Measurements from ENCODE around the gene GBA2. TPM values are rescaled to one million over a fixed set of nuclear protein-coding genes. Genes with fewer than 3 reads are reported as not detected.

GBA2 gene
- total RNA-seq, 1 donor from 2014 or later = 80.2 TPM

DNA sequence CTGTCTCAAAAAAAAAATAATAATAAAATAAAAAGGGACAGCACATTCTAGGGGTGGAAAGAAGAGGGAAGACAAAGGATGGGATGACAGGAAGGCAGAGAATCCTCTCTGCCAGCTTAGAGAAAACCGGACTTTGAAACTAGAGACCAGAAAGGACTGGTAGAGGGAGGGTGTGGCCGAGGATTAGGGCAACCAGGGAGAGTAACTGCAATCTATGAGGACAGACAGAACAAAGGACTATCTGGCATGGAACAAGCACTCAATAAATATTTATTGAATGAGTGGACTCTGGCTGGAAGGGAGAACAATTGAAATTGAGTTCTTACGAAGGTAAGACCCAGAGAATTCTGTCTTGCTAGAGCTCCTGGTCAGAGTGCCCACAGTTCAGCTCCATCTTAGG, 2.4 kb downstream of the GBA2 start:
- ATAC-seq (no peak), DNase-seq (ENCODE audit: missing footprints) (no peak)
- intact Hi-C loops (cut with DNase I) = no loop called here

DNA sequence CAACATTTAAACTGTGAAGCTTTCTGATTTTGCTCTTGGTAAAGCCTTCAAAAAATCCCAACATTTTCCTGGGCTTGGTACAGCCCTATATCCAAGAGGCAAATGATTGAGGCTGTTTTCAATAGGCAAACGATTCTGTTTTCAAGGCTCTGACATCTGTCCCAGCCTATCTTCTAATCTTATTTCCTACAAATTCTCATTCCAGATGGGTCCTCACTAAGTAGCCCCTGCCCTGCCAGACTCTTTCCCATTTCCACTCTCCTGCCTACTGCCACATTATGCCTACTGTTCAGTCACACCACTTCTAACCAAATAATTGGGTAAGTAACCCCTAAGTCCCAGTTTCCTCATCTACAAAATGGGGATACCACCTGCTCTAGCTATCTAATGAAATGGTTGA, 3.5 kb downstream of the GBA2 start:
- intact Hi-C loops (cut with DNase I) = no loop called here
- DNase-seq (ENCODE audit: missing footprints) = no peak
- no peak for ATAC-seq

DNA sequence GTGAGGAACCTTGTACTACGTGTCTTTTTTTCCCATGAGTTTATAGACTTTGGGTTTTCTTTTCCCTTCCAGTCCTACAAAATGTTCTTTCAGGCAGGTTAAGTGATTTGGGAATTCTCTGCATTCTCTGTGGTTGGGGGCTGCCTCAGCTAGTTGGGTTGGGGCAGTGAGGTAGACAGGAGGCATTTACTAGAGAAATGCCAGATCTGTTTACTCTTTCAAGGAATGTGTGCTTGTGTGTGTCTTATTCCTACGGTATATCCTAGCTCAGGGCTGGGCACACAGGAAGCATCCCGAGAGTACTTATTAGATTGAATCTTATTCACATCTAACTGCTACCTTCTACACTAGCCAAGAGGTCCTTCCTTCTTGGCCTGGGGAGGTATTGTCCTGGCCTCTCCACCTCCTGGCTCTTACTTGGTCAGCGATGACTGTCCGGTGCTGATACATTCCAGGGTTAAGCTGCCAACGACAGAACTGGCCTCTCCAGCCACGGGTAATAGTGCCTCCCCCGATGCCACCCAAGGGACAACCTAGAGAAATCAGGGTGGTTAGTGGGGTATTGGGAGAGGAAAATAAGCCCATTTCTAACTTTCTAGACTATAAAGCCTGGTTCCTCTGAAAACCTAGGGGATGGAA, 5.0 kb downstream of the GBA2 start:
- intact Hi-C loops (cut with DNase I) = no loop called here
- ATAC-seq (no peak), DNase-seq (ENCODE audit: missing footprints) (no peak)

DNA sequence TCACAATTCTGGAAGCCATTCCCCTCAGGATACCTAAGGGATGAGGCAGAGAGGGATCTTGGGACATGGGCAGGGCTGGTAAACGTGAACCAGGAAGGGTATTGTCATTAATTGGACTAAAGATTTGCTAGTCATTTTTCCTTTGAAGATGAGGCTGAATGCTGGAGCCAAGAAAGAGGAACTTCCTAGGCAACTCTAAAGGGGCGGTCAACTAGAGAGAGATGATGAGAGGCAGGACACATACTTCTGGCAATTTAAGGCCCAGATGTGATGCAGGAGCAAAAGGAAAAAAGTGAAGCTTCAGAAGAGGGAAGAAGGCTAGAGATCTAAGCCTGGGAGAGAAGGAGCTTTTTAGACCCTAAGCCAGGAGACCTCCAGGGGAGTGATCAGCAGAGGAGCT, 5.6 kb downstream of the GBA2 start:
- DNase-seq (ENCODE audit: missing footprints) = no peak
- ATAC-seq = no peak
- intact Hi-C loops (cut with DNase I) = no loop called here

DNA sequence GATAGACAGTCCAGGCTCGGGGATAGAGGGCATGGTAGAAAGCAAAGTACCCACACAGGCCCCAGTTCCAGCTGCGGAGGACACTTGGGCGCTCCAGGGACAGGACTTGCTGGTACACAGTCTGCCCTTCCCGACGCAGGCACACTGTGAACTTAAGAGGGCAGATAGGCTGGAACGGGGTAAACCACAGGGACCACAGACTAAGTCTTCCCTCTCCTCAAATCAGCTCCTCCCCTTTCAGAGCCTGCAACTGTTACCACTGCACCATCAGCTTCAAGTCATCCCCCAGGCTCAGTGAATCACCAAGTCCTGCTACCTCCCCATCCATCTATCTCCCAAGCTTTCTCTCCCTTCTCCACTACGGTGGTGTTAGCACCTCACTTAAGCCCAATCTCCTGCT, 7.3 kb downstream of the GBA2 start:
- ATAC-seq (no peak), DNase-seq (ENCODE audit: missing footprints) (no peak)
- intact Hi-C loops (cut with DNase I) = no loop called here

DNA sequence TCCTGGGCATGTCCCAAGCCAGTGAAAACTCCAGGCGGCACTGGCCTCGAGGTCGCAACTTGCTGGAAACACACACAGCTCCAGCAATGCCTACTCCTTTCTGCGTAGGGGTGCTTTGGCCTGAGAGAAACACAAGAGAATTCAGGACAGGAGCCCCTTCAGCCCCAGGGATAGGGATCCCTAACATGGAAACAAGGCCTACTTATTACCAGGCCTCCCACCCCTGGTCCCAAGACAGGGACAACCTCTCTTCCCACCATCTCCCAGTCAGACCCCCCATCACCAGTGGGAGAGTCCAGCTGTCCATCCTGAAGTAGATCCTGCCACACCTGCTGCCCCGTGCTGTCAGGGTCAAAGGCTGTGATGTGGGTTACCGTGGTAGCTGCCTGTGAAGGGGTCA, 8.8 kb downstream of the GBA2 start:
- ATAC-seq = no peak
- intact Hi-C loops (cut with DNase I) = no loop called here

GRCh38 chr9:35738924-35739323, 10.1 kb downstream of the GBA2 start:
- intact Hi-C loops (cut with DNase I) = no loop called here
- no peak for DNase-seq (ENCODE audit: missing footprints)
- no peak for ATAC-seq

More for the DNA sequence above, 8.8 kb downstream of the GBA2 start:
- no peak for DNase-seq (ENCODE audit: missing footprints)

DNA sequence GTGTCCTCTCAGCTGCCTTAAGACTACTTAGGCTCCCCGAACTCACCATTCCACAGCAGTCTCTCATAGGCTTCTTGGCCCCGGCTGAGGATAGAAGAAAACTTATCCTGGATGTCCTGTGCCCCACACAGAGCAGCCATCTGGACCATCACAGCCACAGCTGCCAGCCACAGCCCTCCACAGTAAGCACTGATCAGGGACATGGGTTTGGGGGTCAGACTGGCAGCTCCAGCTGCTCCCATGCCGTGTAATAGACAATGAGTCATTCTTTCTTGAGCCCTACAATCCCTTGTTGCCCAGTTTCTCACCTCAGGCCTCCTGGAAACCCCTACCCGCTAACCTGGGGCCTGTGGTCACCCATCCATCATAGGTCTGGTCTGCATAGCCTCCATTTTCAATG, 10.8 kb downstream of the GBA2 start:
- intact Hi-C loops (cut with DNase I) = no loop called here

GRCh38 chr9:35737143-35737542, 11.9 kb downstream of the GBA2 start:
- DNase-seq (ENCODE audit: missing footprints) = no peak
- intact Hi-C loops (cut with DNase I) = no loop called here
- ATAC-seq = no peak

More for the DNA sequence above, 10.8 kb downstream of the GBA2 start:
- ATAC-seq = no peak
- no peak for DNase-seq (ENCODE audit: missing footprints)

DNA sequence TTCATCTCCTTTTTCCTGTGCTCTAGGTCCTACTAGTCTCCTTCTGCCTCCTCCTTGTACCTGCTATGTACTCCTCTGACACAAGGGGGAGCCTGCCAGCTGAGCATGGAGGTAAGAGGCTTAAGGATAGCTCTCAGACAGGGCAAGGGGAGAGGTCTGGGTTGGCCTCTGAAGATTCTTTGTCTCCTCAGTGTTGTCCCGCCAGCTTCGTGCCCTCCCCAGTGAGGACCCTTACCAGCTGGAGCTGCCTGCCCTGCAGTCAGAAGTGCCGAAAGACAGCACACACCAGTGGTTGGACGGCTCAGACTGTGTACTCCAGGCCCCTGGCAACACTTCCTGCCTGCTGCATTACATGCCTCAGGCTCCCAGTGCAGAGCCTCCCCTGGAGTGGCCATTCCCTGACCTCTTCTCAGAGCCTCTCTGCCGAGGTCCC, 12.8 kb downstream of the GBA2 start:
- intact Hi-C loops (cut with DNase I) = no loop called here
- ATAC-seq (no peak), DNase-seq (ENCODE audit: missing footprints) (no peak)

DNA sequence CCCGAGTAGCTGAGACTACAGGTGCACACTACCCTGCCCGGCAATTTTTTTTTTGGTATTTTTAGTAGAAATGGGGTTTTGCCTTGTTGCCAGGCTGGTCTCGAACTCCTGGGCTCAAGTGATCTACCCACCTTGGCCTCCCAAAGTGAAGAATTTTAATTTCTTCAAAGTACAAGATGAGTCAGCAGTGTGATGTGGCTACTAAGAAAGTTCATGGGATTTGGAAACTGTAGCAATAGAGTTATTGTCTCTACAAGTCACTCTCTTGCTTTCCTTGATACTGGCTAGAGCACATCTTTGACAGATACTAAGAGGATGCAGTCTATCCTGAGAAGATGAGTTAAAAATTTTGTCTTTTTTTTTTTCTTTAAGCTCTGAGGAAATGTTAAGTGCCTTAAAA, 14.9 kb downstream of the GBA2 start:
- no peak for ATAC-seq
- intact Hi-C loops (cut with DNase I) = loop anchor here (5.0 kb wide), 1 partner anchor 93 kb away; the partner anchor contains the start of genes FAM221B and TMEM8B
- DNase-seq (ENCODE audit: missing footprints) = no peak

- intact Hi-C loops (cut with DNase I) = loop anchor here (2.0 to 5.0 kb wide), 2 partner anchors 16 to 94 kb away; partner anchors contain the start of genes FAM221B, GBA2, RGP1 and TMEM8B
- ATAC-seq = no peak
- no peak for DNase-seq (ENCODE audit: missing footprints)
Observed at GRCh38 chr9:35732800-35733541, 16.1 kb downstream of the GBA2 start.

- ATAC-seq (peak; percentile 94), DNase-seq (ENCODE audit: missing footprints) (peak; percentile 99)
- intact Hi-C loops (cut with DNase I) = loop anchor here (2.0 to 5.0 kb wide), 2 partner anchors 17 to 95 kb away; partner anchors contain the start of genes FAM221B, GBA2, RGP1 and TMEM8B
Observed at GRCh38 chr9:35732185-35732799, 16.7 kb downstream of the GBA2 start, which contains the start of the genes CREB3 and TLN1. Gene CREB3, plus strand, starts transcription at chr9:35732666. Its CDS starts 107 bp downstream, at chr9:35732773. Gene TLN1, minus strand, starts transcription at chr9:35732195. Its CDS starts 6,501 bp downstream, at chr9:35725694.

GRCh38 chr9:35731415-35732184, 17.4 kb downstream of the GBA2 start:
- no peak for ATAC-seq

GRCh38 chr9:35730486-35730854, 18.6 kb downstream of the GBA2 start:
- DNase-seq (ENCODE audit: missing footprints) = no peak
- ATAC-seq = no peak
- intact Hi-C loops (cut with DNase I) = loop anchor here (2.0 to 5.0 kb wide), 2 partner anchors 72 to 97 kb away; partner anchors contain the start of genes CCDC107, FAM221B, RMRP and TMEM8B

More at GRCh38 chr9:35731415-35732184, 17.4 kb downstream of the GBA2 start:
- no peak for DNase-seq (ENCODE audit: missing footprints)
- intact Hi-C loops (cut with DNase I) = loop anchor here (2.0 to 5.0 kb wide), 3 partner anchors 17 to 96 kb away; partner anchors contain the start of genes CCDC107, FAM221B, GBA2 and RGP1

DNA sequence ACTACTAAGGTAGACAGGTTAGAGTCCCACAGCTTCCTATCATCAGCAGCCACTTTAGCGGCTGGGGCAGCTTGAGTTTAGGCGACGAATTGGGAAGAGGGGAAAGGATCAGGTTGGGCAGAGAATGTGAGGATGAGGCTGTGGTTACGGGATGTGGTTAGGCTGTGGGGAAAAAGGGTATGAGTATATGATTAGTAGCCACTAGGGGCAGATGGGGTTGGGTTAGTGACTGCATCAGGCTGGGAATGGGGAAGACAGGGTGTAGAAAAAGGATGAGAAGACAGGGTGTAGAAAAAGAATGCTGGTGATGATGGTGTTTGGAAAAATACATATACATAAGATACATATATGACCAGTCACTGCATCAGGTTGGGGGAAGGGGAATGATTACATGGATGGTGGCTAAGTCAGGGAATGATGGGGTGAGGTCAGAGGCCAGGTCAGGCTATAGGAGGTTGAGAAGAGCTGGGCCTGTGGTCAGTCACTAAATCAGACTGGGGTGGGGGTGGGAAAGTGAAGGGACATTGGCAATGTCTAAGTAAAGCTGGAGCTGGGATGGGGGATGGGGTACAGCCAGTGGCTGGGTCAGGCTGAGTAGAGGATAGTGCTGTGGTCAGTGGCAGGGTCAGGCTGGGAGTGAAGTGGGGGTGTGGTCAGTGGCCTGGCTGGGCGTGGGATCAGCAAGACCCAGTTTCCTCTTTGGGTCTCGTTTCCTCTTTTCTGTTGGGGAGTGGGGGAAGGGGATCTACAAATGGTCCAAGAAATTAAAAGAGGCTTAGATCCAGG, 19.1 kb downstream of the GBA2 start:
- DNase-seq (ENCODE audit: missing footprints) (peak; percentile 86), ATAC-seq (no peak)
- intact Hi-C loops (cut with DNase I) = loop anchor here (2.0 to 5.0 kb wide), 3 partner anchors 38 to 97 kb away; partner anchors contain the start of genes CCDC107, FAM221B, RMRP and TMEM8B

DNA sequence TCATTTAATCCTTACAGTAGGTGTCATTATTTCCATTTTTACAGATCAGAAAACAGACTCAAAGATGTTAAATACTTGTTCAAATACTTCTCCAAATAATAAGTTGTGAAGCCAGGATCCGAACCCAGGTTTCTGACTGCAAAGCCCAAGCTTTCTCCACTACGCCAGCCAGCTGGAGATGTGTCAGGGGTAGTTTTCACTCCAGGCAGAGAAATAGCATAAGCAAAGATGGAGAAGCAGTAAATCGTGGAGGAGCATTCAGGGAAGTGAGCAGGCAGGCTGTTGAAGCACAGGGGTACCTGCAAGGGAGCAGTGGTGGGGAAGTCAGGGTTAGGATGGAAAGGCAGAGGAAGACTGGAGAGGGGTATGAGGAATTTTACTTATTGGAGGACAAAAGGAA, 19.9 kb downstream of the GBA2 start:
- intact Hi-C loops (cut with DNase I) = loop anchor here (5.0 kb wide), 1 partner anchor 37 kb away; no protein-coding TSS in a partner anchor
- no peak for ATAC-seq
- no peak for DNase-seq (ENCODE audit: missing footprints)

Data from Right ventricle myocardium inferior (tissue), 1 donor.